Uterus (tissue), 2 donors: ENCODE measurements around the gene PIGA.

Experiments used
- POLR2A ChIP-seq, 2 donors: fragments of 450-650 bp; IDR thresholded peaks; one replicate each; pipeline ENCODE4 v1.6.1; 2016; ENCODE audit warnings: antibody characterized with exemption in 2 of 2, mild to moderate bottlenecking in 1 of 2, moderate library complexity in 1 of 2
- TF ChIP-seq, protein P1 (sequence below), 4 experiments: fragments of 200-600 bp in 2 of 4; fragments of 450-650 bp in 2 of 4; sonication (generic) in 2 of 4; IDR thresholded peaks; one replicate each; pipeline ENCODE4 v1.5.1; 2016 to 2019; ENCODE audit warnings: antibody characterized with exemption in 4 of 4, mild to moderate bottlenecking in 2 of 4, moderate library complexity in 1 of 4

DNA sequence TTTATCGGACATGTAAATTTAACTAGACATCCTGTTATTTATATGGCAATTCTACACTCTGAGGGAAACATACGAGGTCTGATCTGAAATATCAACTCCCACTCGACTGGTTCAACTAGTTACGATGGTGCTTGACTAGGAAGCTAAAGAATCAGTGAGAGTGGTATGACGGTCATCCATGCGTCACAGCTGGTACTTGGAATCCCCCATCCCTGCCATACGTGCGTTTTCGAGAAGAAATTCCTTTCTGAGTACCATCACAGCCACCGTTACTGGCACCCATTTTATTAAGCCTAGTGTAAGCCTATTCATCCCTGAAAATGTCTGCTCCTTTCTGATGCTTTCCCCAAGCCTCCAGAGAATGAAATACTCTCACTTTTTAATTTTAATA lies 695 bp upstream of the PIGA start:
- no peak for TF ChIP-seq POLR2A (IDR thresholded peaks at IDR 0.05)
- TF ChIP-seq, protein P1, sequence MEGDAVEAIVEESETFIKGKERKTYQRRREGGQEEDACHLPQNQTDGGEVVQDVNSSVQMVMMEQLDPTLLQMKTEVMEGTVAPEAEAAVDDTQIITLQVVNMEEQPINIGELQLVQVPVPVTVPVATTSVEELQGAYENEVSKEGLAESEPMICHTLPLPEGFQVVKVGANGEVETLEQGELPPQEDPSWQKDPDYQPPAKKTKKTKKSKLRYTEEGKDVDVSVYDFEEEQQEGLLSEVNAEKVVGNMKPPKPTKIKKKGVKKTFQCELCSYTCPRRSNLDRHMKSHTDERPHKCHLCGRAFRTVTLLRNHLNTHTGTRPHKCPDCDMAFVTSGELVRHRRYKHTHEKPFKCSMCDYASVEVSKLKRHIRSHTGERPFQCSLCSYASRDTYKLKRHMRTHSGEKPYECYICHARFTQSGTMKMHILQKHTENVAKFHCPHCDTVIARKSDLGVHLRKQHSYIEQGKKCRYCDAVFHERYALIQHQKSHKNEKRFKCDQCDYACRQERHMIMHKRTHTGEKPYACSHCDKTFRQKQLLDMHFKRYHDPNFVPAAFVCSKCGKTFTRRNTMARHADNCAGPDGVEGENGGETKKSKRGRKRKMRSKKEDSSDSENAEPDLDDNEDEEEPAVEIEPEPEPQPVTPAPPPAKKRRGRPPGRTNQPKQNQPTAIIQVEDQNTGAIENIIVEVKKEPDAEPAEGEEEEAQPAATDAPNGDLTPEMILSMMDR (IDR thresholded peaks at IDR 0.05), result no peak
